Activated T-helper 17 cell treated with anti-CD3 and anti-CD28 coated beads, Interleukin-2, amount 50 U/mL, for 72 hours (primary cell): Measurements from ENCODE around the gene KIRREL3. TPM values are rescaled to one million over a fixed set of nuclear protein-coding genes. Genes with fewer than 3 reads are reported as not detected.

Experiments
- ATAC-seq: fragments of 150-1000 bp; cut with Tn5 transposase; replicated peaks from 2 replicates; pipeline ENCODE4 v1.10.0; 2021; ENCODE audit warnings: mild to moderate bottlenecking, moderate library complexity
- H3K27ac Mint-ChIP-seq: one replicate; pipeline ENCODE4 v1.8.0; 2022; ENCODE audit warnings: mixed read lengths
- H3K27me3 Mint-ChIP-seq: one replicate; pipeline ENCODE4 v1.8.0; 2022; ENCODE audit warnings: mixed read lengths
- H3K36me3 Mint-ChIP-seq: one replicate; pipeline ENCODE4 v1.8.0; 2022; ENCODE audit warnings: low read depth, mild to moderate bottlenecking, mixed read lengths
- H3K4me1 Mint-ChIP-seq: one replicate; pipeline ENCODE4 v1.8.0; 2022; ENCODE audit warnings: mixed read lengths
- H3K4me3 Mint-ChIP-seq: one replicate; pipeline ENCODE4 v1.8.0; 2022; ENCODE audit warnings: mild to moderate bottlenecking, mixed read lengths
- H3K9me3 Mint-ChIP-seq: one replicate; pipeline ENCODE4 v1.8.0; 2022; ENCODE audit warnings: mixed read lengths
- total RNA-seq, 2 donors: library from RNA; stranded (reverse); gene quantifications; one replicate each; pipeline ENCODE4 v1.2.3, GENCODE V29; 2022

Gene KIRREL3
- total RNA-seq, 2 donors from 2014 or later, result not detected

DNA sequence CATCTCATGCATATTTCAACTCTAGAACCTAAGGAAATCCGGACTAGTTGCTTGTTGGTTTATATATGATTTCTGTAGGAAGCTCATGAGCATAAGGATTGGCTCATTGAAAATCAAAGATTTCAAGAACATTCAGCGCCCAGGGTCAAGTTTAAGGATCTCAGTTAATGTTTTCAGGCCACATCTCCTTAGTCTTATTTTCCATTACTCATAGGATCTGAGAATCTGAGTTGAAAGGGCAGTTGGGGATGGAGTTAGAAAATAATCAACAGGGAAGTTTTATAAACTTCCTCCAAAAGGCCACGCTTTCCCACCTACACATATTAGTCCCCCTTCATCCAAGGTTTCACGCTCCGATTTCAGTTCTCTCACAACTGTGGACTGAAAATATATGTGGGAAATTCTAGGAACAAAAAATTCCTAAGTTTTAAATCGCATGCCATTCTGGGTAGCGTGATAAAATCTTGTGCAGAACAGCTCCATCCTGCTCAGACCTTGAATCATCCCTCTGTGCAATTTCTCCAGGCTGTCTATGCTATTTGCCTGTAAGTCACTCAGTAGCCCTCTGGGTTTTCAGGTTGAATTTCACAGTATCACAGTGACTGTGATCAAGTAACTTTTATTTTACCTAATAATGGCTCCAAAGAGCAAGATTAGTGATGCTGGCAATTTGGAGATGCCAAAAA is 160.2 kb downstream of the KIRREL3 start:
- H3K4me3 Mint-ChIP-seq, result no peak overlapping the region
- H3K27me3 Mint-ChIP-seq, result peaks cover 12% of the 10 kb centered on the region
- H3K27ac Mint-ChIP-seq, result no peak overlapping the region
- no peaks in the 10 kb centered on the region for H3K36me3 Mint-ChIP-seq
- no peaks in the 10 kb centered on the region for H3K9me3 Mint-ChIP-seq
- ATAC-seq, result no peak
- H3K4me1 Mint-ChIP-seq, result no peaks in the 10 kb centered on the region

DNA sequence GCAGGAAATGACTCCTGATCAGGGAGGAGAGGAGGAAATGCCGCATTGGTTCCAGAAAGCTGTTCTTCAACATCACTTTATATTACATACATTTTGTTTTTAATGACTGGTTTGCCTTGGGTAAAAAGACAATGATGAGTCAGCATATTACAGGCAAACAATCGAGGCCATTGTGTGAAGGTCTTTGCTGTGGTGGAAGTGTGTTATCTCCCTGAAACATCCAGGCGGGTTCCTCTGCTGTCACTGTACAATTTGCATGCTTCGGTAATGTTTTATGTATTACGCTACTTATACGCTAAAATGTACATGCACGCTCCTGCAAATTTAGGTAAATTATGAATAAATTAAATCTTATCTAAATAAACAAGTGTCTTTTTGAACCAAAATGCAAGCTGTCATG is 161.1 kb downstream of the KIRREL3 start:
- no peaks in the 10 kb centered on the region for H3K36me3 Mint-ChIP-seq
- H3K27ac Mint-ChIP-seq, result no peak overlapping the region
- no peak for ATAC-seq
- H3K27me3 Mint-ChIP-seq, result peaks cover 14% of the 10 kb centered on the region
- no peak overlapping the region for H3K4me3 Mint-ChIP-seq
- H3K9me3 Mint-ChIP-seq, result no peaks in the 10 kb centered on the region
- H3K4me1 Mint-ChIP-seq, result no peaks in the 10 kb centered on the region

DNA sequence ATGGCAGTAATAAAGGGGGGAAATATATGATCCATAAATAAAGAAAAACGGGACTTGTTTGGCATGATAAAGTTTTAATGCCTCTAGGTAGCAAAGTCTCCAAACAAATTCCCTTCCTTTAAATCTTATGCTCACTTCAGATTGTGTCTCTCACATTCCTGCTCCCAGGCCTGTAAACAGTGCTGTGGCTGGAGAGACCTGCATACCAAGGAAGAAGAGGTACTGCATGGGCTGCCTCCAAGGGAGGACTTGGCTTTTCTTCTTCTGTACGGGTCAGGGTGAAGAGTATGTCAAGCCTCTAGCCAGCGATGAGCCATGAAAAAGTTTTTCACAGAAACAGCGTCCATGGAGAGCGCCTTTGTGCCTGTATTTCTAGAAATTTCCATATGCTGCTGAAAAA is 161.8 kb downstream of the KIRREL3 start:
- Mint-ChIP-seq H3K4me3 (no peak overlapping the region), H3K27me3 (peaks cover 14% of the 10 kb centered on the region), H3K27ac (no peak overlapping the region), H3K36me3 (no peaks in the 10 kb centered on the region), H3K4me1 (no peaks in the 10 kb centered on the region), H3K9me3 (no peaks in the 10 kb centered on the region)
- ATAC-seq, result no peak

DNA sequence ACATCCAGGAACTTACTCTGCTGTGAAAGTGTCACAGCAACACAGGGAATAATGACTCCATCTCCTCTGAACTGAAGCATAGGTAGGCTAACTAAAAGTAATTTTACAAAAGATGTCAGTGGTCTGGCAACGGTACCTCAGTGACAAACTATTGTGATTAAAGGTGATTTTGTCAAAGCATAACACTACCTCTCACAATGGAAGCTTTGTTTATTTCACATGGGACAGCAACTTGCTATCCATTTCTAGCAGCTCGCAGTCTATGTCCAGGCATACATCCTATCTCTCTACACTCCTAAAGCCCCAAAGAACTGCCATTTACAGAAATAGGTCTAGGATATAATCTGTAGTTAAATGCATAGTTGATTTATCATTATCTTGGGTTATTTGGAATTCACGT is 163.0 kb downstream of the KIRREL3 start:
- Mint-ChIP-seq H3K4me3 (no peak overlapping the region), H3K27me3 (peaks cover 14% of the 10 kb centered on the region), H3K27ac (no peak overlapping the region), H3K9me3 (no peaks in the 10 kb centered on the region), H3K4me1 (no peaks in the 10 kb centered on the region), H3K36me3 (no peaks in the 10 kb centered on the region)
- no peak for ATAC-seq

DNA sequence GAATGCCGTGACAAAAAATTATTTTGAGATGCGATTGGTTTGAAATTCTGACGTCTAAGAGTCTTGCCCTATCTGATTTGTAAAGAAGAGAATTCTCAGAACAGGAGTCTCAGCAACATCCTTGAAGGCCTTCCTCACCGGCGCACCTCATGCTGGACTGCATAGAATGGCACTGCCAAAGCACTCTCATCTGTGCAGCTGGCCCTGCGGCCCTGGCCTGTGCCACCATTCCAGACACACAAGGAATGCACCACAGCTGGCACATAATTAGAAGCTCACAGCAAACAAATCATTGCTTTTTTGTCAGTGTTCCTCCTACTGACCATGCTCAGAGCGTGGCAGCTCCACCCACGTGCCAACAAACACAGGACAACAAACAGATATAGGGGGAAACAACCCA is 166.0 kb downstream of the KIRREL3 start:
- Mint-ChIP-seq H3K4me3 (no peak overlapping the region), H3K27ac (no peak overlapping the region)

DNA sequence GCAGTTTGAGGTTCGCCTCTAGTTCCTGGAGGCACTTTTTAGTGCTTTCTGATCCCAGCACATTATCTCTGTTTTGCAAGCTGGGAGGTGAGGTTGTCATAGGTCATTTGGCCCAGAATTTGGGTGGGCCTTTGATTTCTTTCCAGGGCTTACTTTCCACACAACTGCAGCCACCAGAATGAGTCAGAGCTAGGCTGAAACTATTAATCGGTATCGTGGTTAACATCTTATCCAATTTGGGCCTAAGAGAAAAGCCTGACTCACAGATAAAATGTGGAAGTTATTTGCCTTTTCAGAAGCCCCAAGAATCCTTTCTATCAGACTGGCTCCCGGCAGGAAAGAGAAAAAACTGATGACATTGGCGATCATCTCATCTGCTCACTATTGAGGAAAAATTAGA is 166.4 kb downstream of the KIRREL3 start:
- Mint-ChIP-seq H3K4me1 (no peaks in the 10 kb centered on the region), H3K36me3 (no peaks in the 10 kb centered on the region), H3K27ac (no peak overlapping the region)

More for the DNA sequence above, 166.0 kb downstream of the KIRREL3 start:
- no peaks in the 10 kb centered on the region for H3K36me3 Mint-ChIP-seq
- no peak for ATAC-seq
- peaks cover 14% of the 10 kb centered on the region for H3K27me3 Mint-ChIP-seq
- no peaks in the 10 kb centered on the region for H3K9me3 Mint-ChIP-seq
- H3K4me1 Mint-ChIP-seq, result no peaks in the 10 kb centered on the region

DNA sequence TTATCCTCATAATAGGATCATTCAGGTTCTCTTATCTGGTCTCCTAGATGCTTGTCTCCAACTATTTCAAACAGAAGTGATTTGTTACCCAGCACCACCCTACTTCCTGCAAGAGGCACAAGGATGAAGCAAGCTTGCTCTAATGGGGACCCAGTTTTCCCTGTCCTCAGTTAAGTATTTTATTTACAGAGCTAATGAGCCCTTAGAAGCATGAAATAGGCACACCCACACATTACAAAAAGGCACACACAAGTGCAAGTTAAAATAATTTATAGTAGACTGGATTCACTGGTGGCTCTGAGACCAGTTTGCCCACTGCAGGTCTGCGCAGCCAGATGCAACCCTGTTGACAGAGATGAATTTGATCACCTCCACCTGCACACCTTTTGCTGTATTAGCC is 167.5 kb downstream of the KIRREL3 start:
- no peak overlapping the region for H3K4me3 Mint-ChIP-seq
- no peak overlapping the region for H3K27ac Mint-ChIP-seq
- H3K27me3 Mint-ChIP-seq, result peaks cover 14% of the 10 kb centered on the region
- H3K36me3 Mint-ChIP-seq, result no peaks in the 10 kb centered on the region
- no peaks in the 10 kb centered on the region for H3K9me3 Mint-ChIP-seq
- no peak for ATAC-seq
- H3K4me1 Mint-ChIP-seq, result no peaks in the 10 kb centered on the region

More for the DNA sequence above, 166.4 kb downstream of the KIRREL3 start:
- peaks cover 14% of the 10 kb centered on the region for H3K27me3 Mint-ChIP-seq
- H3K4me3 Mint-ChIP-seq, result no peak overlapping the region
- ATAC-seq, result no peak
- H3K9me3 Mint-ChIP-seq, result no peaks in the 10 kb centered on the region

DNA sequence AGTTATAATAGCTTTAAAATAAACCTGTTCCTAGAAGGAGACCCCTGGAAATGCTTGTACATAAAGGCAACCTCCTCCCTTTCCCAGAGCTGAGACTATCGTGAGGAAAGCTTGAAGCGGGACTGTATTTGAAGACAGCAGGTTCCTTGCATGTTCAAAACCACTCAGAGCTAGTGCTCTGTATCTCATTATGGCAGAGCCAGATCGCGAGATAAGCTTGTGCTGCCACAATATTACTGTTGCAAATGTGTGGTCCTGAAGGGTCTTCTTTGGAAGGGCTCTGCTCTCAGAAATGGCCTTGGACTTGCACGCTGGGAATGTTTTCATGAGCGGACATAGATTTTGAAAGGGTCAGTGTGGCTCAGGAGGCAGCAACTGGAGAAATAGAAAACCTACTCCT is 168.2 kb downstream of the KIRREL3 start:
- no peak for ATAC-seq
- H3K4me3 Mint-ChIP-seq, result no peak overlapping the region
- no peak overlapping the region for H3K27ac Mint-ChIP-seq
- H3K4me1 Mint-ChIP-seq, result no peaks in the 10 kb centered on the region
- H3K36me3 Mint-ChIP-seq, result no peaks in the 10 kb centered on the region
- no peaks in the 10 kb centered on the region for H3K9me3 Mint-ChIP-seq
- H3K27me3 Mint-ChIP-seq, result peaks cover 11% of the 10 kb centered on the region

DNA sequence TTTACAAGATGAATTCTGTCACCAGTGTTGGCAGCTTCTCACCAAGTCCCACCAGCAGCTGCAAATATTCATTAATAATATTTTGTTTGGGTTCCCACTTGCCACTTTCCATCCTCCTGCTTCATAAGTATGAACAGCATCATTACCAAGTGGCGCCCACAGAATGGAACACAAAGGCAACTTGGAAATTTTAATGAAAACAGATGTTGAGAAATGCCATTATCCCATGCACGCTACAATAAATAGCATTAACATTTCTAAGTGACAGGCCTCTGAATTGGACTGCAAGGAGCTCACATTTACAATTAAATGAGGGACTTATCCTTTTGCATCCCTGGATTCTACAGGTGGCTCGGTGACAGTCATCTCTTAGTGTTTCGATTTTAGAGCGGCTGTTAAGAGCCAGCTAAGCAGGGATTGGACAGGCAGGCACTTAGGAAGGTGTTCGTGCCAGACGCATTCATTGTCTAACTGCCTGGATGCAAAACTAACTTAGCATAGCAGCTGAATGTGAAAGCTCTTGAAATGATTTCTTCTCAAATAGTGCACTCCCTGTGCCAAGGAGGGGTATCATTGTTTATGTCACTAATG is 170.3 kb downstream of the KIRREL3 start:
- no peak for ATAC-seq
- Mint-ChIP-seq H3K27ac (no peak overlapping the region), H3K27me3 (peaks cover 3% of the 10 kb centered on the region), H3K4me1 (no peaks in the 10 kb centered on the region), H3K4me3 (no peak overlapping the region), H3K36me3 (no peaks in the 10 kb centered on the region), H3K9me3 (no peaks in the 10 kb centered on the region)

DNA sequence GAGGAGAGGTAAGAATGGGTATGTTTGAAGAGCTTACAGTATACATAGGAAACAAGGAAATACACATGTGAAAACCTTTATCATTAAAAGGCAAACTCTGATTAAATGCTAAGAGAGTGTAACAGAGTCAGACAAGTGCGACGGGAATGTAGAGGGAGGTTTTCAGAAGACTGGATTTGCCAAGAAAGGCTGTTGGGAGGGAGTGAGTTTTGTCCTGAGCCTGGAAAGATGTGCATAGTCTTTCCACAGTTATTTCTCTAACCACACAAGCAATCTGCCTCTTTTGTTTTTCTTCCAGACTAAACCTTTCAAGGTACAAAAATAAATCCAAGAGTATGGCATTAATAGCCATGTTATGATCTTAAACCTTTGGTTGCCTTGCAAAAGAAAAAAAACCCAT is 170.9 kb downstream of the KIRREL3 start:
- ATAC-seq, result no peak
- H3K4me3 Mint-ChIP-seq, result no peak overlapping the region
- H3K27ac Mint-ChIP-seq, result no peak overlapping the region
- no peaks in the 10 kb centered on the region for H3K27me3 Mint-ChIP-seq
- no peaks in the 10 kb centered on the region for H3K9me3 Mint-ChIP-seq
- H3K36me3 Mint-ChIP-seq, result no peaks in the 10 kb centered on the region
- no peaks in the 10 kb centered on the region for H3K4me1 Mint-ChIP-seq

DNA sequence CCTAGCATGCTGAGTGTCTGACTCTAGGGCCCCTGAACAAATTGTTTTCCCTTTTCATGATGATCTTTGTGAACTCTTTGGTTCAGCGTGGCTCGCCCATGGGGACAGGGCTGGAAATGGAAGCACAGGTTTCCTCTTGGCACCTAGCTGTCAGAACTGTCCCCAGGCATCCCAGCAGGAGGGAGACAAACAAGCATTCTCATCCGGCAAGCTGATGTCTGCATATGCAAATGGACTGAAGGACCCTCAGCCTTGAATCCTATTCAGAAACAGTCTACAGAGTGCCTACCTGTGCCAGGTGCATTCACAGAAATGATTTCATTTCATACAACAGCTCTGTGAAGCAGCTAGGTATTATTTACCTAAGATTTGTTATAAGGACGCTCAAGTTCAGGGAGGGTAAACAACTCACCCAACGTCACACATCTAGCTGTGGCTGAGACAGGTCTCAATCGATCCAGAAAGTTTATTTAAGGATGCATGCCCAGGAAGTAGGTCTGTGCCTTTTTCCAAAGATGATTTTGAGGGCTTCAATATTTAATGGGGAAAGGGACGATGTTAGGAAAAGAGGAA is 176.4 kb downstream of the KIRREL3 start:
- ATAC-seq, result no peak
- Mint-ChIP-seq H3K36me3 (no peaks in the 10 kb centered on the region), H3K9me3 (no peaks in the 10 kb centered on the region), H3K27ac (no peak overlapping the region), H3K27me3 (peaks cover 5% of the 10 kb centered on the region), H3K4me1 (no peaks in the 10 kb centered on the region), H3K4me3 (no peak overlapping the region)

DNA sequence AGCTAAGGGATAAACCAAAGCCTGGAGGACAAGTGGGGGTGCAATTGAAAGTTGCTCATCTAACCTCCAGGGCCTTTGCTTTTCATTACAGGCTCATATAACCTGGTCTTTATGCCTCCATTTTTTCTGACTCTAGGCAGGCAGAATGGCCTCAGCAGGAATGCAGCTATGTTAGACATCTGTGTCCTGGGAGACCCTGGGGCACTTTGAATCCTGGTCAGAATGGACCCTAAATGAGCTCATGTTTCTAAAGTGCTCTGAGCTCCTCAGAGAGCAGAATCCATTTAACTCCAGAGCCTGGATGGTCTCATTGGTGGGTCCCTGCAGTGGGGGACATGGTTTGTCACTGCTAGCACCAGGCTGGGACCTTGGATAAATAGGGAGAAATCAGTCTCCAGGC is 177.3 kb downstream of the KIRREL3 start:
- Mint-ChIP-seq H3K4me3 (no peak overlapping the region), H3K27me3 (peaks cover 5% of the 10 kb centered on the region), H3K9me3 (no peaks in the 10 kb centered on the region), H3K4me1 (no peaks in the 10 kb centered on the region), H3K27ac (no peak overlapping the region), H3K36me3 (no peaks in the 10 kb centered on the region)
- ATAC-seq, result no peak

DNA sequence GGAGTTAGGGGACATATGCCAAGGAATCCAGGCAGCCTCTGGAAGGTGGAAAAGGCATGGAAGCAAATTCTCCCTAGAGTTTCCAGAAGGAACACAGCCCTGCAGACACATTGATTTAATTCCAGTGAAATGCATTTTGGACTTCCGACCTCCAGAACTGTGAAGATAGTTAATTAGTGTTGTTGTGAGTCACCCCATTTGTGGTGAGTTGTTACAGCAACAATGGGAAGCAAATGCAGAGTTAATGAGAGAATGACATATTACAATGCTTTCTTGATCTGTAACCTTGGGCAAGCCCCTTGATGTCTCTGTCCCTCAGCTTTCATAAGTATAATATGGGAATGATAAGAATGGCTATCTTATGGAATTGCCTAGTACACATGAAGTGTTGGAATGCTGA is 178.7 kb downstream of the KIRREL3 start:
- no peak overlapping the region for H3K27ac Mint-ChIP-seq
- H3K9me3 Mint-ChIP-seq, result no peaks in the 10 kb centered on the region
- H3K36me3 Mint-ChIP-seq, result no peaks in the 10 kb centered on the region
- H3K4me1 Mint-ChIP-seq, result no peaks in the 10 kb centered on the region
- H3K27me3 Mint-ChIP-seq, result peaks cover 9% of the 10 kb centered on the region
- no peak for ATAC-seq
- no peak overlapping the region for H3K4me3 Mint-ChIP-seq

DNA sequence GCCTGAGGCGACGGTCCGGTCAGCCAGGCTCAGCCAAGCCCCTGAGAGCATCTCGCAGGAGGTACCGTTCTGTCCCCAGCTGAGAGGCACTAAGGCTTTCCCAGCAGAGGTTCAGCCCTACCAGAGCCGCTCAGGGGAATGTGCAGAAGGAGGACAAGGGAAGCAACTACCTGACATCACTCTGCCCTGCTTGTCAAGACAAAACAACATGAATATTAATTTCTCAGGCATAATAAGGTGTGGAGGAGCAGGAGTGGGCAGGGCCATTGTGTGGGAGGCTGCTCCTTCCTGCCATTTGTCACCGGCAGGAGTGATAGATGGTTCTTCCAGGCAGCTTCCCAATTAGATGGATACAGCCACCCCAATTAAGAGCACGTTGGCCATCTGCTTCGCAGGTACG is 181.4 kb downstream of the KIRREL3 start:
- Mint-ChIP-seq H3K27ac (no peak overlapping the region), H3K4me3 (no peak overlapping the region), H3K36me3 (no peaks in the 10 kb centered on the region), H3K27me3 (peaks cover 9% of the 10 kb centered on the region), H3K9me3 (no peaks in the 10 kb centered on the region), H3K4me1 (no peaks in the 10 kb centered on the region)
- no peak for ATAC-seq
